Activated T-helper 1 cell treated with Interleukin-2 at 50 U/mL for 16 hours (primary cell): Measurements from ENCODE around the gene SBDS.
"Not testable (repeated sequence)": the region's sequence is repeated elsewhere in the genome, so short reads cannot be mapped to it uniquely, and the experiment has no call there.

ENCODE experiments used
- DNase-seq: peaks from one replicate; pipeline ENCODE4 v3.0.0-alpha.2; 2020; ENCODE audit warnings: low read depth

Gene SBDS

GRCh38 chr7:66995050-66995776, at the start of gene SBDS:
Gene SBDS, minus strand, starts transcription at chr7:66995586. Its CDS starts 169 bp downstream, at chr7:66995417.
- peak; percentile 86 for DNase-seq

GRCh38 chr7:67043559-67043930, 48.2 kb upstream of the SBDS start:
- not testable (repeated sequence) for DNase-seq

GRCh38 chr7:67042781-67043558, 47.6 kb upstream of the SBDS start:
- not testable (repeated sequence) for DNase-seq

GRCh38 chr7:67040832-67041231, 45.4 kb upstream of the SBDS start:
- DNase-seq, result not testable (repeated sequence)

GRCh38 chr7:67036432-67037395, 41.3 kb upstream of the SBDS start:
- not testable (repeated sequence) for DNase-seq

GRCh38 chr7:67033251-67033650, 37.9 kb upstream of the SBDS start:
- DNase-seq, result no peak

GRCh38 chr7:67031685-67032084, 36.3 kb upstream of the SBDS start:
- not testable (repeated sequence) for DNase-seq

- DNase-seq, result not testable (repeated sequence)
Measured at GRCh38 chr7:67025459-67025858, 30.1 kb upstream of the SBDS start.

GRCh38 chr7:67022511-67022910, 27.1 kb upstream of the SBDS start:
- no peak for DNase-seq

GRCh38 chr7:67021260-67021659, 25.9 kb upstream of the SBDS start:
- DNase-seq, result no peak

GRCh38 chr7:67019562-67020390, 24.4 kb upstream of the SBDS start:
- DNase-seq, result no peak

- DNase-seq, result no peak
Measured at GRCh38 chr7:67018940-67019339, 23.6 kb upstream of the SBDS start.

- not testable (repeated sequence) for DNase-seq
Measured at GRCh38 chr7:67017971-67018370, 22.6 kb upstream of the SBDS start.

- DNase-seq, result not testable (repeated sequence)
Measured at GRCh38 chr7:67014076-67014622, 18.8 kb upstream of the SBDS start.

- DNase-seq, result not testable (repeated sequence)
Measured at GRCh38 chr7:67009677-67010076, 14.3 kb upstream of the SBDS start.

- DNase-seq, result no peak
Measured at GRCh38 chr7:67008260-67008659, 12.9 kb upstream of the SBDS start.

GRCh38 chr7:67006965-67007364, 11.6 kb upstream of the SBDS start:
- DNase-seq, result no peak

GRCh38 chr7:67004145-67004544, 8.8 kb upstream of the SBDS start:
- DNase-seq, result not testable (repeated sequence)

- not testable (repeated sequence) for DNase-seq
Measured at GRCh38 chr7:67000601-67001258, 5.3 kb upstream of the SBDS start.

- DNase-seq, result peak; percentile 96
Measured at GRCh38 chr7:66996444-66997191, 1.2 kb upstream of the SBDS start, which contains the start of gene TYW1. Gene TYW1, plus strand, starts transcription at chr7:66996833. Its CDS starts 146 bp downstream, at chr7:66996979.
